ENCODE results near the gene COX7A2.

GRCh38 chr6:75290136-75290945 lies 46.7 kb upstream of the COX7A2 start:
- TF ChIP-seq, protein P1, sequence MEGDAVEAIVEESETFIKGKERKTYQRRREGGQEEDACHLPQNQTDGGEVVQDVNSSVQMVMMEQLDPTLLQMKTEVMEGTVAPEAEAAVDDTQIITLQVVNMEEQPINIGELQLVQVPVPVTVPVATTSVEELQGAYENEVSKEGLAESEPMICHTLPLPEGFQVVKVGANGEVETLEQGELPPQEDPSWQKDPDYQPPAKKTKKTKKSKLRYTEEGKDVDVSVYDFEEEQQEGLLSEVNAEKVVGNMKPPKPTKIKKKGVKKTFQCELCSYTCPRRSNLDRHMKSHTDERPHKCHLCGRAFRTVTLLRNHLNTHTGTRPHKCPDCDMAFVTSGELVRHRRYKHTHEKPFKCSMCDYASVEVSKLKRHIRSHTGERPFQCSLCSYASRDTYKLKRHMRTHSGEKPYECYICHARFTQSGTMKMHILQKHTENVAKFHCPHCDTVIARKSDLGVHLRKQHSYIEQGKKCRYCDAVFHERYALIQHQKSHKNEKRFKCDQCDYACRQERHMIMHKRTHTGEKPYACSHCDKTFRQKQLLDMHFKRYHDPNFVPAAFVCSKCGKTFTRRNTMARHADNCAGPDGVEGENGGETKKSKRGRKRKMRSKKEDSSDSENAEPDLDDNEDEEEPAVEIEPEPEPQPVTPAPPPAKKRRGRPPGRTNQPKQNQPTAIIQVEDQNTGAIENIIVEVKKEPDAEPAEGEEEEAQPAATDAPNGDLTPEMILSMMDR (IDR thresholded peaks at IDR 0.05 in 8 of 11, conservative IDR thresholded peaks at IDR 0.05 in 3 of 11): no peak
- no peak for TF ChIP-seq POLR2AphosphoS5 (IDR thresholded peaks at IDR 0.05)
- no peak for TF ChIP-seq POLR2A (IDR thresholded peaks at IDR 0.05)

Data from spleen (tissue), 7 donors.